K562 (cell line): ENCODE results near the gene GATA2. TPM values are rescaled to one million over a fixed set of nuclear protein-coding genes. Genes with fewer than 3 reads are reported as not detected.

Experiments
- ATAC-seq: fragments of 200-7000 bp; cut with Tn5 transposase; 3 replicates; pipeline ENCODE4 v1.9.1; 2020; ENCODE audit warnings: moderate library complexity
- BruUV-seq: library from RNA; stranded (reverse); fragments of 400-500 nt; replicated peaks from 2 replicates; lab custom pipeline; 2021; lab: Mats Ljungman, UMichigan
- CTCF ChIA-PET: fragments of 300-600 bp; formaldehyde crosslinking; extraction: SDS; loops from one replicate; lab custom pipeline; 2021; ENCODE audit warnings: low intra/inter-chr PET ratio; lab: Yijun Ruan, JAX
- POLR2A ChIA-PET: fragments of 300-600, 350-650 bp; sonication (Branson Sonifier 250); formaldehyde crosslinking; extraction: SDS; loops from one replicate; lab custom pipeline; 2021; ENCODE audit warnings: antibody characterized with exemption, inconsistent platforms; lab: Yijun Ruan, JAX
- DNase-seq, 4 experiments: peaks; one replicate each; pipeline versions ENCODE4 v3.0.0 to v3.0.0-alpha.2; 2011 to 2018; ENCODE audit warnings: low spot score in 3 of 4, mixed read lengths in 3 of 4; ENCODE audit errors: extremely low read depth in 1 of 4
- FAIRE-seq: peaks from 2 replicates; lab custom pipeline; 2011; peaks lifted over from hg19 to GRCh38; lab: Jason Lieb, UNC
- H2AFZ ChIP-seq: 2 replicates; pipeline ENCODE4 v1.6.0; 2011; ENCODE audit warnings: low read depth, low read length, control low read depth, inconsistent platforms
- H3K27ac ChIP-seq: fragments of 200-600 bp; 3 replicates; pipeline ENCODE4 v1.8.0; 2011; ENCODE audit warnings: low read depth, mild to moderate bottlenecking, control low read depth, inconsistent platforms, low read length, moderate library complexity, mixed read lengths; ENCODE audit errors: extremely low read depth
- H3K27me3 ChIP-seq, 2 experiments: fragments of 300-600 bp in 1 of 2; 2 replicates in 1 of 2; 3 replicates in 1 of 2; pipeline versions ENCODE4 v1.6.0 to v1.8.0; 2011; ENCODE audit warnings: inconsistent platforms in 2 of 2, low read length in 2 of 2, mild to moderate bottlenecking in 1 of 2, mixed read lengths in 1 of 2, moderate library complexity in 1 of 2; ENCODE audit not compliant: control insufficient read depth in 2 of 2, insufficient read depth in 2 of 2
- H3K36me3 ChIP-seq: fragments of 300-600 bp; 3 replicates; pipeline ENCODE4 v1.8.0; 2011; ENCODE audit warnings: mild to moderate bottlenecking, low read length, inconsistent platforms; ENCODE audit not compliant: control insufficient read depth, insufficient read depth
- H3K4me1 ChIP-seq, 2 experiments: fragments of 200-600 bp in 1 of 2; replicated peaks in 1 of 2; 2 replicates in 1 of 2; 3 replicates in 1 of 2; pipeline versions ENCODE4 v1.5.1 to v1.8.0; 2011; ENCODE audit warnings: inconsistent platforms in 2 of 2, low read length in 2 of 2, mild to moderate bottlenecking in 1 of 2, mixed read lengths in 1 of 2, moderate library complexity in 1 of 2; ENCODE audit not compliant: control insufficient read depth in 2 of 2, insufficient read depth in 2 of 2
- H3K4me2 ChIP-seq: 2 replicates; pipeline ENCODE4 v1.6.1; 2011; ENCODE audit warnings: low read length, control low read depth, inconsistent platforms, mixed read lengths; ENCODE audit not compliant: insufficient read depth
- H3K4me3 ChIP-seq: fragments of 200-600 bp; sonication (generic), shearing (Covaris generic); 2 replicates; pipeline ENCODE4 v1.5.1; 2016; ENCODE audit warnings: control low read depth, inconsistent platforms
- H3K79me2 ChIP-seq: fragments of 200-600 bp; 3 replicates; pipeline ENCODE4 v1.8.0; 2011; ENCODE audit warnings: low read length, inconsistent platforms; ENCODE audit not compliant: control insufficient read depth, insufficient read depth
- H3K9ac ChIP-seq, 2 experiments: 2 replicates each; pipeline versions ENCODE4 v1.6.0 to v1.6.1; 2011; ENCODE audit warnings: low read depth in 2 of 2, low read length in 2 of 2, control low read depth in 1 of 2, inconsistent platforms in 1 of 2, mild to moderate bottlenecking in 1 of 2, mixed read lengths in 1 of 2; ENCODE audit not compliant: insufficient read depth in 1 of 2
- H3K9me1 ChIP-seq: one replicate; pipeline ENCODE4 v1.6.0; 2011; ENCODE audit warnings: inconsistent platforms, mild to moderate bottlenecking, low read length, moderate library complexity; ENCODE audit not compliant: control insufficient read depth, insufficient read depth
- H3K9me3 ChIP-seq: replicated peaks from 2 replicates; pipeline ENCODE4 v1.5.1; 2011; ENCODE audit warnings: low read depth, low read length, inconsistent platforms; ENCODE audit not compliant: control insufficient read depth, insufficient read depth
- H4K20me1 ChIP-seq: replicated peaks from 2 replicates; pipeline ENCODE4 v1.6.1; 2011; ENCODE audit warnings: low read length, inconsistent platforms, mixed read lengths; ENCODE audit not compliant: control insufficient read depth, insufficient read depth
- ADNP ChIP-seq: fragments of 200-800 bp; sonication (Bioruptor generic); IDR thresholded peaks from 2 replicates; pipeline ENCODE4 v1.6.1; 2016; ENCODE audit warnings: missing genetic modification characterization, missing compliant biosample characterization
- DLX4 ChIP-seq: fragments of 250-450 bp; sonication (Bioruptor Pico); IDR thresholded peaks from 2 replicates; pipeline ENCODE4 v1.6.1; 2021; ENCODE audit warnings: mild to moderate bottlenecking
- EHMT2 ChIP-seq: fragments of 450-650 bp; IDR thresholded peaks from 2 replicates; pipeline ENCODE4 v1.6.1; 2018; ENCODE audit warnings: antibody characterized with exemption
- GABPB2 ChIP-seq: fragments of 250-450 bp; sonication (Bioruptor Pico); conservative IDR thresholded peaks from 2 replicates; pipeline ENCODE4 v1.5.1; 2021; ENCODE audit warnings: mild to moderate bottlenecking
- HMG20A ChIP-seq: fragments of 450-650 bp; formaldehyde crosslinking; conservative IDR thresholded peaks from 2 replicates; pipeline ENCODE4 v1.4.0; 2020; ENCODE audit warnings: mild to moderate bottlenecking, mixed read lengths
- MAFF ChIP-seq: IDR thresholded peaks from 2 replicates; pipeline ENCODE4 v1.6.1; 2012; ENCODE audit warnings: low read length, improper control_type of control experiment
- MAZ ChIP-seq, 2 experiments: fragments of 450-650 bp in 1 of 2; sonication (generic) in 1 of 2; formaldehyde crosslinking; IDR thresholded peaks in 1 of 2; conservative IDR thresholded peaks in 1 of 2; 2 replicates each; pipeline versions ENCODE4 v1.4.0 to v1.5.0; 2020; ENCODE audit warnings: mild to moderate bottlenecking in 1 of 2, missing genetic modification reagents in 1 of 2
- SMAD1 ChIP-seq: fragments of 150-350 bp; IDR thresholded peaks from 2 replicates; pipeline ENCODE4 v1.6.1; 2014; ENCODE audit warnings: low read length, low read depth; ENCODE audit not compliant: partially characterized antibody
- SREBF1 ChIP-seq: fragments of 150-350 bp; IDR thresholded peaks from 2 replicates; pipeline ENCODE4 v1.6.1; 2014; ENCODE audit warnings: antibody characterized with exemption, low read depth, low read length, borderline replicate concordance
- SREBF2 ChIP-seq: sonication (generic); formaldehyde crosslinking; IDR thresholded peaks from 2 replicates; pipeline ENCODE4 v1.4.0; 2020; ENCODE audit warnings: mild to moderate bottlenecking, missing genetic modification reagents
- THRA ChIP-seq: fragments of 450-650 bp; IDR thresholded peaks from 2 replicates; pipeline ENCODE4 v1.6.1; 2017; ENCODE audit warnings: mild to moderate bottlenecking, moderate library complexity
- XRCC3 ChIP-seq: fragments of 450-650 bp; IDR thresholded peaks from 2 replicates; pipeline ENCODE4 v1.6.1; 2017; ENCODE audit warnings: mild to moderate bottlenecking, moderate library complexity
- YY1 ChIP-seq, 3 experiments: IDR thresholded peaks; 2 replicates each; pipeline ENCODE4 v1.6.1; 2011; ENCODE audit warnings: low read length in 2 of 3, mild to moderate bottlenecking in 2 of 3, moderate library complexity in 2 of 3, borderline replicate concordance in 1 of 3, control low read depth in 1 of 3, low read depth in 1 of 3; ENCODE audit not compliant: insufficient read depth in 3 of 3, insufficient replicate concordance in 2 of 3, control insufficient read depth in 1 of 3, insufficient read length in 1 of 3; ENCODE audit errors: extremely low read depth in 1 of 3
- ZBTB2 ChIP-seq: fragments of 450-650 bp; IDR thresholded peaks from 2 replicates; pipeline ENCODE4 v1.6.1; 2016; ENCODE audit warnings: antibody characterized with exemption
- ZKSCAN8 ChIP-seq: fragments of 200-800 bp; sonication (Bioruptor generic); IDR thresholded peaks from 2 replicates; pipeline ENCODE4 v1.6.1; 2016; ENCODE audit warnings: missing genetic modification characterization, missing compliant biosample characterization
- ZNF583 ChIP-seq: fragments of 250-450 bp; sonication (Bioruptor Pico); IDR thresholded peaks from 2 replicates; pipeline ENCODE4 v1.4.0; 2020
- WGBS: fragments of 100-300 bp; shearing (Covaris generic); methylation state at CpG from one replicate; pipeline ENCODE4 v1.1.6; 2016; ENCODE audit warnings: low coverage, mixed read lengths; ENCODE audit not compliant: insufficient coverage; ENCODE audit errors: missing lambda C conversion rate; 5-methylcytosine and 5-hydroxymethylcytosine counted together
- in situ Hi-C: fragments of 300-500 bp; cut with MboI; formaldehyde crosslinking; loops from 4 replicates; pipeline ENCODE4 v1.15.0; 2018; ENCODE audit warnings: inconsistent platforms, mixed read lengths
- intact Hi-C: fragments of 100-400 bp; cut with micrococcal nuclease; formaldehyde crosslinking; loops from 2 replicates; pipeline ENCODE4 v1.14.2; 2022
- polyA plus RNA-seq, 8 experiments: library from polyadenylated mRNA; depleted of rRNA in 4 of 8; stranded (reverse) in 5 of 8; unstranded in 3 of 8; fragments of >200 nt; fragmentation: Nextera tagmentation in 2 of 8; fragmentation: Illumina TruSeq in 1 of 8; extraction: Ambion mirVana in 2 of 8; extraction: Trizol in 1 of 8; gene quantifications; 2 replicates each; pipeline versions ENCODE4 v1.2.1 to v1.2.3, GENCODE V29; 2011 to 2014; ENCODE audit warnings: inconsistent platforms in 1 of 8, missing spikeins in 1 of 8
- total RNA-seq, 7 experiments: library from RNA; depleted of rRNA in 6 of 7; stranded (reverse); fragments of >200 nt in 6 of 7; fragmentation: Illumina TruSeq in 2 of 7; extraction: Trizol in 2 of 7; gene quantifications; 2 replicates each; pipeline versions ENCODE4 v1.2.1 to v1.2.3, GENCODE V29; 2011 to 2021; ENCODE audit warnings: low replicate concordance in 1 of 7

Gene GATA2
- total and polyA plus RNA-seq, 9 of the 15 experiments (the other 6 are each of a cell fraction or from before 2014, with no cell fraction given) = 8.5 to 218 (median 50.8) TPM

GRCh38 chr3:128532012-128532983 lies 39.3 kb upstream of the GATA2 start:
- Histone ChIP-seq H3K9ac (peak overlapping the region in 1 of 2 experiments; percentile 62; a peak in 2 of 4 replicates), H3K27ac (peak overlapping the region; percentile 68), H3K27me3 (no peaks in the 10 kb centered on the region), H4K20me1 (no peaks in the 10 kb centered on the region), H3K36me3 (no peaks in the 10 kb centered on the region), H3K9me3 (no peaks in the 10 kb centered on the region), H3K4me3 (no peak overlapping the region), H3K9me1 (no peaks in the 10 kb centered on the region), H3K4me1 (peaks cover 17 to 27% of the 10 kb centered on the region in 2 experiments), H3K4me2 (peak overlapping the region; percentile 31; the same call in 1 of the 2 replicates), H2AFZ (peak overlapping the region; percentile 34), H3K79me2 (no peaks in the 10 kb centered on the region)
- DNase-seq = peak in 1 of 4 experiments; percentile 49
- ATAC-seq = peak; percentile 80
- 9% methylated on average over 7 of the region's 9 CpGs for WGBS
- ChIA-PET CTCF (no interaction called here), POLR2A (interaction anchor here (0.6 to 1.0 kb wide), 4 partner anchors 12 to 245 kb away, joined by 3 to 4 read pairs (median 3); no protein-coding TSS in a partner anchor)
- FAIRE-seq = peak; percentile 58
- intact Hi-C loops (no loop called here), in situ Hi-C loops (no loop called here)
- BruUV-seq = no TSS peak
- TF ChIP-seq HMG20A (CRISPR knock-in tag) (no peak), SREBF2 (no peak), XRCC3 (no peak), ZKSCAN8 (no peak), MAFF (peak; percentile 14; the same call in 1 of the 2 replicates), MAZ (CRISPR knock-in tag; conservative IDR thresholded peaks at IDR 0.05 in 1 of 2, IDR thresholded peaks at IDR 0.05 in 1 of 2) (0 out of 4 replicates have a peak, but pooled peaks of 1 of the 2 experiments have one; percentile 22), YY1 (IDR thresholded peaks at IDR 0.05; ENCODE audit: borderline replicate concordance in 1 of 3, control insufficient read depth in 1 of 3, extremely low read depth in 1 of 3, insufficient read depth in 3 of 3, insufficient read length in 1 of 3, insufficient replicate concordance in 2 of 3, low read depth in 1 of 3, low read length in 2 of 3) (no peak), SMAD1 (no peak), GABPB2 (CRISPR knock-in tag) (no peak), DLX4 (CRISPR knock-in tag) (no peak), EHMT2 (no peak), THRA (no peak), ZNF583 (CRISPR knock-in tag) (no peak), ADNP (tag) (no peak), ZBTB2 (no peak), SREBF1 (no peak)
